Measurements from ENCODE around the gene TRAF3IP1.

DNA sequence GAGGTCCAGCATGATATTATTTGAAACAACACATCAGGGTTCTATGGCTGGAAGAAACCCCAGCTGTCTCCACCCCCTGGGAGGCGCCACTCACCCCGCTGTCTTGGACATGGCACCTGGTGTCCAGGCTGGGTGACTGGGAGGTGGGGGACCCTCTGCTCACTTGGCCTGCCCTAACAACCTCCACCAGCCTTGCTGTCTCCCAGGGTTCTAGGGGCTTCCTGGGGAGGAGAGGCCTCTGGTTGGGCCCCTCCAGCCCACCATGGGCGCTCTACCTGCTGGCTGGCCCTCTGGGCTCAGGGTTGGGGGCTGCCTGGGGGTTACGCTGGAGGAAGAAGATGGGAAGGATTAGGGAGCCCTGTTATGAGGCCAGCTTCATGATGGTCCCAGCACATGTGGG, 48.2 kb upstream of the TRAF3IP1 start:
- TF ChIP-seq, protein P1, sequence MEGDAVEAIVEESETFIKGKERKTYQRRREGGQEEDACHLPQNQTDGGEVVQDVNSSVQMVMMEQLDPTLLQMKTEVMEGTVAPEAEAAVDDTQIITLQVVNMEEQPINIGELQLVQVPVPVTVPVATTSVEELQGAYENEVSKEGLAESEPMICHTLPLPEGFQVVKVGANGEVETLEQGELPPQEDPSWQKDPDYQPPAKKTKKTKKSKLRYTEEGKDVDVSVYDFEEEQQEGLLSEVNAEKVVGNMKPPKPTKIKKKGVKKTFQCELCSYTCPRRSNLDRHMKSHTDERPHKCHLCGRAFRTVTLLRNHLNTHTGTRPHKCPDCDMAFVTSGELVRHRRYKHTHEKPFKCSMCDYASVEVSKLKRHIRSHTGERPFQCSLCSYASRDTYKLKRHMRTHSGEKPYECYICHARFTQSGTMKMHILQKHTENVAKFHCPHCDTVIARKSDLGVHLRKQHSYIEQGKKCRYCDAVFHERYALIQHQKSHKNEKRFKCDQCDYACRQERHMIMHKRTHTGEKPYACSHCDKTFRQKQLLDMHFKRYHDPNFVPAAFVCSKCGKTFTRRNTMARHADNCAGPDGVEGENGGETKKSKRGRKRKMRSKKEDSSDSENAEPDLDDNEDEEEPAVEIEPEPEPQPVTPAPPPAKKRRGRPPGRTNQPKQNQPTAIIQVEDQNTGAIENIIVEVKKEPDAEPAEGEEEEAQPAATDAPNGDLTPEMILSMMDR (IDR thresholded peaks at IDR 0.05), result no peak
- TF ChIP-seq POLR2AphosphoS5 (IDR thresholded peaks at IDR 0.05), result no peak
